H1 (cell line): ENCODE data around the gene MYLK4. TPM values are rescaled to one million over a fixed set of nuclear protein-coding genes. Genes with fewer than 3 reads are reported as not detected.
A peak's percentile ranks its signal among the peaks of the same experiment; 100 is the strongest.

ENCODE experiments used
- CTCF ChIA-PET: fragments of 300-600 bp; sonication (Branson Sonifier 250); formaldehyde crosslinking; loops from one replicate; lab custom pipeline; 2021; ENCODE audit not compliant: partially characterized antibody; lab: Charles Lee
- POLR2A ChIA-PET: fragments of 300-600 bp; sonication (Branson Sonifier 250); formaldehyde crosslinking; loops from one replicate; lab custom pipeline; 2021; ENCODE audit warnings: inconsistent platforms; ENCODE audit not compliant: partially characterized antibody; lab: Charles Lee
- DNase-seq, 2 experiments: peaks; one replicate each; pipeline versions ENCODE4 v3.0.0 to v3.0.0-alpha.2; 2010 to 2022; ENCODE audit warnings: low spot score in 2 of 2, low read depth in 1 of 2, mixed read lengths in 1 of 2
- FAIRE-seq: peaks from 2 replicates; lab custom pipeline; 2011; peaks lifted over from hg19 to GRCh38; lab: Jason Lieb, UNC
- H2AFZ ChIP-seq: 2 replicates; pipeline ENCODE4 v1.8.1; 2012; ENCODE audit warnings: low read length, inconsistent platforms
- H2AK5ac ChIP-seq: 2 replicates; pipeline ENCODE4 v1.6.1; 2013; ENCODE audit warnings: low read depth, low read length
- H2BK120ac ChIP-seq: replicated peaks from 2 replicates; pipeline ENCODE3; 2013; ENCODE audit warnings: low read depth, low read length, inconsistent platforms
- H2BK12ac ChIP-seq: 2 replicates; pipeline ENCODE4 v1.6.1; 2013; ENCODE audit warnings: low read depth, low read length
- H2BK15ac ChIP-seq: 2 replicates; pipeline ENCODE4 v1.6.1; 2013; ENCODE audit warnings: low read length
- H2BK20ac ChIP-seq: 2 replicates; pipeline ENCODE4 v1.6.1; 2013; ENCODE audit warnings: low read length
- H2BK5ac ChIP-seq: 2 replicates; pipeline ENCODE4 v1.6.1; 2013; ENCODE audit warnings: low read depth, low read length
- H3K14ac ChIP-seq: 2 replicates; pipeline ENCODE4 v1.6.1; 2013; ENCODE audit warnings: inconsistent platforms; ENCODE audit not compliant: insufficient read length
- H3K18ac ChIP-seq: 2 replicates; pipeline ENCODE4 v1.6.1; 2013; ENCODE audit warnings: low read length; ENCODE audit errors: extremely low read depth
- H3K23ac ChIP-seq: 2 replicates; pipeline ENCODE4 v1.6.1; 2013; ENCODE audit warnings: inconsistent platforms; ENCODE audit not compliant: insufficient read length
- H3K23me2 ChIP-seq: 2 replicates; pipeline ENCODE4 v1.6.1; 2013; ENCODE audit warnings: low read depth, low read length
- H3K27ac ChIP-seq: 2 replicates; pipeline ENCODE4 v1.6.1; 2011; ENCODE audit warnings: low read depth, low read length, inconsistent platforms
- H3K27me3 ChIP-seq, 4 experiments: replicated peaks in 1 of 4; 1 replicate in 1 of 4; 2 replicates in 3 of 4; pipeline versions ENCODE4 v1.6.1 to v1.8.1; 2011 to 2013; ENCODE audit warnings: low read length in 3 of 4, mild to moderate bottlenecking in 3 of 4, inconsistent platforms in 2 of 4, mixed read lengths in 2 of 4, moderate library complexity in 1 of 4; ENCODE audit not compliant: control insufficient read depth in 3 of 4, insufficient read depth in 3 of 4; ENCODE audit errors: extremely low read depth in 1 of 4
- H3K36me3 ChIP-seq, 4 experiments: 2 replicates each; pipeline versions ENCODE4 v1.6.1 to v1.8.1; 2011 to 2013; ENCODE audit warnings: mild to moderate bottlenecking in 4 of 4, low read length in 3 of 4, moderate library complexity in 2 of 4, control low read depth in 1 of 4, inconsistent platforms in 1 of 4; ENCODE audit not compliant: insufficient read depth in 4 of 4, control insufficient read depth in 2 of 4
- H3K4ac ChIP-seq: replicated peaks from 2 replicates; pipeline ENCODE3; 2013; ENCODE audit warnings: low read length, low read depth, mixed read lengths, inconsistent platforms; ENCODE audit not compliant: insufficient read length
- H3K4me1 ChIP-seq, 4 experiments: replicated peaks in 1 of 4; 1 replicate in 1 of 4; 2 replicates in 3 of 4; pipeline versions ENCODE4 v1.6.1 to v1.8.1; 2011 to 2013; ENCODE audit warnings: low read length in 3 of 4, inconsistent platforms in 2 of 4, mixed read lengths in 1 of 4; ENCODE audit not compliant: insufficient read depth in 4 of 4, control insufficient read depth in 3 of 4
- H3K4me2 ChIP-seq, 2 experiments: 2 replicates each; pipeline versions ENCODE4 v1.6.1 to v1.8.1; 2011 to 2013; ENCODE audit warnings: low read depth in 2 of 2, low read length in 2 of 2, control low read depth in 1 of 2, inconsistent platforms in 1 of 2, mild to moderate bottlenecking in 1 of 2; ENCODE audit not compliant: insufficient read depth in 1 of 2
- H3K4me3 ChIP-seq, 4 experiments: fragments of 200-600, 300-600 bp in 1 of 4; sonication (generic), shearing (Covaris generic), sonication (Bioruptor Twin) in 1 of 4; 2 replicates each; pipeline versions ENCODE4 v1.5.1 to v1.8.1; 2011 to 2016; ENCODE audit warnings: low read length in 4 of 4, low read depth in 3 of 4, control low read depth in 2 of 4, inconsistent platforms in 2 of 4, mild to moderate bottlenecking in 2 of 4, mixed read lengths in 1 of 4, moderate library complexity in 1 of 4; ENCODE audit not compliant: insufficient read depth in 2 of 4; ENCODE audit errors: extremely low read depth in 1 of 4
- H3K56ac ChIP-seq: replicated peaks from 2 replicates; pipeline ENCODE3; 2013; ENCODE audit warnings: low read depth, mild to moderate bottlenecking, mixed read lengths, low read length, inconsistent platforms; ENCODE audit not compliant: insufficient read length
- H3K79me1 ChIP-seq: 2 replicates; pipeline ENCODE4 v1.6.1; 2013; ENCODE audit warnings: low read depth, low read length, control low read depth
- H3K79me2 ChIP-seq, 2 experiments: 2 replicates each; pipeline versions ENCODE4 v1.6.1 to v1.8.1; 2012 to 2013; ENCODE audit warnings: low read length in 2 of 2, mild to moderate bottlenecking in 2 of 2, inconsistent platforms in 1 of 2; ENCODE audit not compliant: insufficient read depth in 2 of 2, control insufficient read depth in 1 of 2
- H3K9ac ChIP-seq, 4 experiments: replicated peaks in 1 of 4; 1 replicate in 1 of 4; 2 replicates in 3 of 4; pipeline versions ENCODE4 v1.6.1 to v1.8.1; 2011 to 2013; ENCODE audit warnings: low read depth in 3 of 4, low read length in 3 of 4, control low read depth in 2 of 4, mild to moderate bottlenecking in 2 of 4, moderate library complexity in 2 of 4, inconsistent platforms in 1 of 4; ENCODE audit errors: extremely low read depth in 1 of 4
- H3K9me3 ChIP-seq, 2 experiments: 2 replicates each; pipeline versions ENCODE4 v1.6.1 to v1.8.1; 2012 to 2013; ENCODE audit warnings: mild to moderate bottlenecking in 2 of 2, moderate library complexity in 2 of 2, control low read depth in 1 of 2, inconsistent platforms in 1 of 2, low read depth in 1 of 2, low read length in 1 of 2, mixed read lengths in 1 of 2; ENCODE audit not compliant: insufficient read depth in 2 of 2
- H4K20me1 ChIP-seq, 2 experiments: replicated peaks in 1 of 2; 2 replicates each; pipeline versions ENCODE3 to v1.8.1; 2011 to 2013; ENCODE audit warnings: inconsistent platforms in 2 of 2, low read length in 2 of 2, mild to moderate bottlenecking in 1 of 2; ENCODE audit not compliant: insufficient read depth in 2 of 2, control insufficient read depth in 1 of 2
- H4K5ac ChIP-seq: 2 replicates; pipeline ENCODE4 v1.6.1; 2013; ENCODE audit warnings: low read length, low read depth, mixed read lengths, inconsistent platforms; ENCODE audit not compliant: insufficient read length
- H4K8ac ChIP-seq: 2 replicates; pipeline ENCODE4 v1.8.0; 2013; ENCODE audit warnings: mild to moderate bottlenecking, moderate library complexity, low read length, inconsistent platforms; ENCODE audit not compliant: insufficient read depth; ENCODE audit errors: extremely low read depth
- H4K91ac ChIP-seq: replicated peaks from 2 replicates; pipeline ENCODE3; 2013; ENCODE audit warnings: low read length, mixed read lengths, inconsistent platforms; ENCODE audit not compliant: insufficient read length
- BACH1 ChIP-seq: IDR thresholded peaks from 2 replicates; pipeline ENCODE4 v1.6.1; 2012; ENCODE audit warnings: low read length, improper control_type of control experiment
- BCL11A ChIP-seq, 2 experiments: IDR thresholded peaks; one replicate each; pipeline ENCODE4 v1.6.1; 2011; ENCODE audit warnings: low read depth in 2 of 2, low read length in 2 of 2, mild to moderate bottlenecking in 2 of 2
- CBX8 ChIP-seq: fragments of 300-800, 300-1000 bp; sonication (generic); IDR thresholded peaks from 2 replicates; pipeline ENCODE4 v1.7.1; 2016; ENCODE audit warnings: low read depth, low read length, borderline replicate concordance
- EZH2 ChIP-seq: fragments of 200-600 bp; sonication (generic); IDR thresholded peaks from 2 replicates; pipeline ENCODE4 v1.7.1; 2012; ENCODE audit warnings: low read depth, mild to moderate bottlenecking, moderate library complexity, low read length, inconsistent platforms; ENCODE audit not compliant: severe bottlenecking
- HDAC6 ChIP-seq: IDR thresholded peaks from one replicate; pipeline ENCODE4 v1.7.1; 2012; ENCODE audit warnings: low read depth, mild to moderate bottlenecking, inconsistent platforms, low read length, moderate library complexity
- JUN ChIP-seq: IDR thresholded peaks from 2 replicates; pipeline ENCODE4 v1.6.1; 2011; ENCODE audit warnings: low read depth, mild to moderate bottlenecking, improper control_type of control experiment, low read length
- NRF1 ChIP-seq: IDR thresholded peaks from 2 replicates; pipeline ENCODE4 v1.6.1; 2011; ENCODE audit warnings: mild to moderate bottlenecking, low read depth, low read length, improper control_type of control experiment
- SIX5 ChIP-seq: IDR thresholded peaks from 2 replicates; pipeline ENCODE4 v1.6.1; 2011; ENCODE audit warnings: mild to moderate bottlenecking, low read depth, low read length
- TAF7 ChIP-seq: optimal IDR thresholded peaks from 2 replicates; pipeline ENCODE3; 2011; ENCODE audit warnings: low read depth, mild to moderate bottlenecking, inconsistent platforms, low read length, moderate library complexity, borderline replicate concordance
- YY1 ChIP-seq: IDR thresholded peaks from 2 replicates; pipeline ENCODE4 v1.6.1; 2011; ENCODE audit warnings: low read depth, mild to moderate bottlenecking, low read length
- ZNF274 ChIP-seq: IDR thresholded peaks from 2 replicates; pipeline ENCODE4 v1.7.0; 2012; ENCODE audit warnings: low read length, borderline replicate concordance; ENCODE audit errors: extremely low read depth
- WGBS, 2 experiments: shearing (Covaris generic) in 1 of 2; methylation state at CpG; one replicate each; pipeline versions ENCODE4 v1.1.6 to v1.1.7; 2013 to 2015; ENCODE audit warnings: low lambda C conversion rate in 2 of 2, mixed read lengths in 2 of 2, inconsistent platforms in 1 of 2, low coverage in 1 of 2, missing lambda C conversion rate in 1 of 2; ENCODE audit not compliant: insufficient replicate concordance in 2 of 2, insufficient coverage in 1 of 2, insufficient read length in 1 of 2; ENCODE audit errors: extremely low coverage in 1 of 2, missing lambda C conversion rate in 1 of 2; 5-methylcytosine and 5-hydroxymethylcytosine counted together
- polyA plus RNA-seq, 7 experiments: library from polyadenylated mRNA; depleted of rRNA in 3 of 7; stranded (reverse) in 5 of 7; unstranded in 2 of 7; fragments of >200 nt in 5 of 7; fragments of 200-250 nt in 2 of 7; gene quantifications; 1 replicate in 5 of 7; 2 replicates in 1 of 7; 4 replicates in 1 of 7; pipeline versions ENCODE4 v1.2.1 to v1.2.3, GENCODE V29; 2011 to 2013; ENCODE audit warnings: missing spikeins in 2 of 7, mixed read lengths in 2 of 7
- total RNA-seq: library from RNA; stranded (reverse); fragmentation: NEBNext Ultra II Directional; extraction: Animal tissue kit (Norgen Biotek cat#: 25700); gene quantifications from 2 replicates; pipeline ENCODE4 v1.2.1, GENCODE V29; 2021

Gene MYLK4
- total and polyA plus RNA-seq, 2 of the 8 experiments (the other 6 are each of a cell fraction or from before 2014, with no cell fraction given): 0.11 to 0.17 TPM

- no peak overlapping the region for H3K4me3 ChIP-seq
- H2BK12ac ChIP-seq: no peak overlapping the region
- H3K9ac ChIP-seq: no peak overlapping the region
- no peak overlapping the region for H3K18ac ChIP-seq
- no peaks in the 10 kb centered on the region for H3K36me3 ChIP-seq
- FAIRE-seq (peak; percentile 48), DNase-seq (no peak)
- 39% methylated on average over 11 of the region's 11 CpGs; no CpG with 5 or more reads in 1 of the 2 experiments for WGBS, 2 experiments
- H4K20me1 ChIP-seq: peaks cover 0 to 2% of the 10 kb centered on the region in 2 experiments
- H4K8ac ChIP-seq: no peak overlapping the region
- POLR2A ChIA-PET: no interaction called here
- H2BK120ac ChIP-seq: peak overlapping the region; percentile 11
- peaks cover 0 to 3% of the 10 kb centered on the region in 2 experiments; a peak in 1 of 4 replicates for H3K9me3 ChIP-seq
- CTCF ChIA-PET: interaction anchor here (0.7 to 1.8 kb wide), 2 partner anchors 29 to 78 kb away, joined by 3 to 5 read pairs; no protein-coding TSS in a partner anchor
- no peak overlapping the region for H4K91ac ChIP-seq
- H3K79me1 ChIP-seq: no peaks in the 10 kb centered on the region
- H3K27me3 ChIP-seq: peaks cover 0 to 4% (median 0%) of the 10 kb centered on the region in 4 experiments; a peak in 2 of 7 replicates
- H2BK15ac ChIP-seq: no peak overlapping the region
- no peak overlapping the region for H3K14ac ChIP-seq
- H3K79me2 ChIP-seq: no peaks in the 10 kb centered on the region
- no peak overlapping the region for H3K56ac ChIP-seq
- no peak overlapping the region for H3K4ac ChIP-seq
- peak overlapping the region; percentile 27; the same call in 1 of the 2 replicates for H2BK20ac ChIP-seq
- H2BK5ac ChIP-seq: no peak overlapping the region
- H3K4me2 ChIP-seq: peak overlapping the region in 1 of 2 experiments; percentile 43; a peak in 1 of 4 replicates
- H2AFZ ChIP-seq: peak overlapping the region; percentile 18; the same call in 1 of the 2 replicates
- H3K23ac ChIP-seq: no peak overlapping the region
- no peak overlapping the region for H4K5ac ChIP-seq
- H3K27ac ChIP-seq: no peak overlapping the region
- H3K23me2 ChIP-seq: no peaks in the 10 kb centered on the region
- no peak overlapping the region for H2AK5ac ChIP-seq
- H3K4me1 ChIP-seq: peaks cover 0 to 8% (median 6%) of the 10 kb centered on the region in 4 experiments; a peak in 5 of 7 replicates
- no peak for TF ChIP-seq HDAC6
- no peak for TF ChIP-seq TAF7
- TF ChIP-seq ZNF274: no peak
- no peak for TF ChIP-seq BCL11A (IDR thresholded peaks at IDR 0.05; ENCODE audit: low read depth in 2 of 2, low read length in 2 of 2)
- TF ChIP-seq EZH2: no peak
- no peak for TF ChIP-seq BACH1
- TF ChIP-seq YY1: no peak
- TF ChIP-seq SIX5: no peak
- TF ChIP-seq NRF1: no peak
- no peak for TF ChIP-seq CBX8
- TF ChIP-seq JUN: no peak
Observed at GRCh38 chr6:2665146-2666070, 85.3 kb downstream of the MYLK4 start.
